HG03095 (cell line): ENCODE results near the gene DDIAS.
"Not testable (repeated sequence)": the region's sequence is repeated elsewhere in the genome, so short reads cannot be mapped to it uniquely, and the experiment has no call there.

Experiments used
- ATAC-seq: cut with Tn5 transposase; IDR thresholded peaks from one replicate; pipeline ENCODE4 v1.9.1; 2021; ENCODE audit warnings: moderate library complexity; ENCODE audit not compliant: unreplicated experiment

The DDIAS gene

GRCh38 chr11:82889133-82890001, 12.2 kb upstream of the DDIAS start:
- ATAC-seq: no peak

- ATAC-seq: no peak
These were observed 11.6 kb upstream of the DDIAS start for GRCh38 chr11:82890002-82890341.

GRCh38 chr11:82890936-82891335, 10.6 kb upstream of the DDIAS start:
- ATAC-seq: no peak

- ATAC-seq: no peak
These were observed 8.8 kb upstream of the DDIAS start for GRCh38 chr11:82892611-82893169.

GRCh38 chr11:82895437-82896091, 6.0 kb upstream of the DDIAS start:
- peak; percentile 33 for ATAC-seq

GRCh38 chr11:82896183-82896582, 5.4 kb upstream of the DDIAS start:
- ATAC-seq: no peak

- no peak for ATAC-seq
These were observed 3.3 kb upstream of the DDIAS start for GRCh38 chr11:82898241-82898640.

- ATAC-seq: no peak
These were observed 2.2 kb upstream of the DDIAS start for GRCh38 chr11:82899186-82899820.

- ATAC-seq: no peak
These were observed 1.6 kb upstream of the DDIAS start for GRCh38 chr11:82899957-82900276.

- peak; percentile 85 for ATAC-seq
These were observed 1.0 kb upstream of the DDIAS start, which contains the start of gene PRCP for GRCh38 chr11:82900277-82901164. TSS of gene PRCP (minus strand) at chr11:82900430. CDS start at chr11:82900402, 28 bp downstream.

GRCh38 chr11:82901922-82902485, 468 bp downstream of the DDIAS start:
- ATAC-seq: no peak

- no peak for ATAC-seq
These were observed 1.3 kb downstream of the DDIAS start for GRCh38 chr11:82902880-82903279.

GRCh38 chr11:82903843-82904586, 2.5 kb downstream of the DDIAS start:
- ATAC-seq: no peak

- no peak for ATAC-seq
These were observed 4.7 kb downstream of the DDIAS start for GRCh38 chr11:82906236-82906635.

- ATAC-seq: no peak
These were observed 5.4 kb downstream of the DDIAS start for GRCh38 chr11:82906931-82907330.

- no peak for ATAC-seq
These were observed 5.8 kb downstream of the DDIAS start for GRCh38 chr11:82907371-82907770.

GRCh38 chr11:82908311-82908710, 6.8 kb downstream of the DDIAS start:
- ATAC-seq: no peak

- ATAC-seq: no peak
These were observed 7.6 kb downstream of the DDIAS start for GRCh38 chr11:82909015-82909640.

- ATAC-seq: not testable (repeated sequence)
These were observed 18.2 kb downstream of the DDIAS start for GRCh38 chr11:82919786-82920185.
